HTERT RPE-1 (cell line): ENCODE data around the gene ZNF594.
"Not testable (repeated sequence)": the region's sequence is repeated elsewhere in the genome, so short reads cannot be mapped to it uniquely, and the experiment has no call there.

Experiments used
- in situ Hi-C: fragments of 300-500 bp; cut with MboI; formaldehyde crosslinking; loops from 4 replicates; pipeline ENCODE4 v1.14.3; 2020; ENCODE audit warnings: low sequenced_read_pairs

ZNF594 gene

GRCh38 chr17:5137511-5138197 lies 54.0 kb downstream of the ZNF594 start:
- in situ Hi-C loops = not testable (repeated sequence)

- in situ Hi-C loops = not testable (repeated sequence)
Measured at GRCh38 chr17:5136580-5137412, 54.9 kb downstream of the ZNF594 start.

DNA sequence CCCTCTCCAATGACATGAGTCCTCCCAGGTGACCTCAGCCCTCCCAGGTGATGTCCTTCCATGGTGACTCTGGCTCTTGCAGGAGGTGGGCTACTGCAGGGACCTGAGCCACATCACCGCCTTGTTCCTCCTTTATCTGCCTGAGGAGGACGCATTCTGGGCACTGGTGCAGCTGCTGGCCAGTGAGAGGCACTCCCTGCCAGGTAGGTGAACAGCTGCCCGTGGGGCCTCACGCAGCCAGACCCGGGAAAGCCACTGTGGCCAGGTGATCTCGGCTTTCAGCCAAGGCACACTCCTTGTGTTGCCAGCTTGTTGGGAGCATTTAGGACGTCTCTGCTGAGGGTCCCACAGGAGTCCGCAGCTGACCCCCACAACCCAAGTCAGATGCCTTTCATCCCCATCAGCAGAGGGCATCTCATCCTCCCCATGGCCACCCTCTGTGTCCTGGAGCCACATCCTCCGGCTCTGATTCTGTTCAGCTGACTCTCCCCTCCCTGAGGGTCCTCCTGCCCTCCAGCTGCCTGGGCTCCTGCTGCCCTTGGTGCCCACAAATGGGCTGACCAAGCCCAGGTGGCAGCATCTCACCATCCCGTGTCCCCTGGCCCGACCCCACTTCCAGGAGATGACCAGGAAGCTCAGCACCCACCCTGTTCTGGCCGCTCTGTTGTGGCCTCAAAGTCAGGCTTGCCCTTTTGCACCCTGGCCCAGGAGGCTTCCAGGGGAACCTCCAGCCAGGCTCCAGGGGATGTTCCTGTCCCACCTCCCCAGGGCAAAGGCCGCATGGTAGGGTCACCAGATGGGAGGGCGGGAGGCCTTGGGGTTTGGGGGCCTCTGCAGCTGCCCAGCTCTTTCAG lies 55.7 kb downstream of the ZNF594 start:
- in situ Hi-C loops = no loop called here

DNA sequence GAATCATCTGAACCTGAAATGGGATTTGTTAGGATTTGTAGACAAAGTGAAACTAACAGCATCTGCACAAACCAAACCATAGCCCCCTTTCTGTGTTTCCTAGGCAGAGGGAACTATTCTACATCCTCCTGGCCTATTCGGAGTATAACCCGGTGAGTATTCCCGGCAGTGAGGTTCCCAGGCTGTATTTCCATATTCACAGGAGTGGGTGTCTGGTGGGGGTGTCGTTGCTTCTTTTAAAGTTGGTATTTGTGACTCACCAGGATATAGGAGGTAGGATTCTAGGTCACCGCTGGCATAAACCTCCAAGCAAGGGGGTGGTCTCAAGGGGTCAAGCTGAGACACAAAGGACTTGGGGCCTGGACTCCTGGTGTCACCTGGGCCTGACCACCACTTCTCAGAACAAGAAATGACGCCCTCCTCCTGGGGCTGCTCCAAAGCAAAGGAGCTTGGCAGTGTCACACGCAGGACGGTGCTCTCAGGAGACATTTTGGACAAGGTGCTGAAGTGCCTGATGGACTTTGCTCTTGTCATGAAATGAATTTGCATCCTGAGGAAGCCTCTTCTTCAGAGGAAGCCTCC lies 56.4 kb downstream of the ZNF594 start:
- in situ Hi-C loops = not testable (repeated sequence)

GRCh38 chr17:5134571-5134970 lies 57.1 kb downstream of the ZNF594 start:
- in situ Hi-C loops = not testable (repeated sequence)

GRCh38 chr17:5133961-5134360 lies 57.7 kb downstream of the ZNF594 start:
- in situ Hi-C loops = not testable (repeated sequence)

GRCh38 chr17:5133311-5133710 lies 58.4 kb downstream of the ZNF594 start:
- in situ Hi-C loops = no loop called here

DNA sequence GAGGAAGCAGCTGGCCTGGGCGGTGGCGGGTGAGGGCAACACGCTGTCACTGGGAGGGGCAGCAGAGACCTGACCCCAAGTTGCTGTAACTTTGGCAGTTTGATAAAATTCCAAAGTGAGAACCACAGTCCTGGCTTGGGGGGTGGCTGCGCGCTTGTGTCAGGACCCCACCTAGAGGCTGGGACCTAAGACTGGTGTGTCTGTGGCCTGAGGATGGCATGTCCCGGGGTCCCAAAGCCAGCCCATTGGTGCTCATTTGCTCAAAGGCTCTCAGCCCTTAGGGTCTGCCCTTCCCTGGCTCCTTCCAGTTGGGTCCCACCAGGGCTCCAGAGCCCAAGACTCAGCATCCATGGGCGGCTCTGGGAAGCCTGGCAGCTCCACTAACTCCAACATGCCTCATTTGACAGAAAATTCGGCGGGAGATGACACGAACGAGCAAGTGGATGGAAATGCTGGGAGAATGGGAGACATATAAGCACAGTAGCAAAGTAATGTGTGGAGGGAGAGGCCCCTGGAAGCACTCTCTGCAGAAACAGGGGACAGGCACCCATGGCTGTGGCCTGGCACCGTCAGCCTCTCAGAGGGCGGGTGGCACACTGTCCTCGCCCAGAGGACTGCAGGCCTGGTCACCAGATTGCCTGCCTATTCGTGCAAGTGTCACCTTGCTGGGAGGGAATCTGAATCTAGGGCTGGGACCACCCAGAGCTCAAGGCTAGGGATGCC lies 59.0 kb downstream of the ZNF594 start:
- in situ Hi-C loops = not testable (repeated sequence)

GRCh38 chr17:5131799-5132502 lies 59.7 kb downstream of the ZNF594 start:
- in situ Hi-C loops = not testable (repeated sequence)

DNA sequence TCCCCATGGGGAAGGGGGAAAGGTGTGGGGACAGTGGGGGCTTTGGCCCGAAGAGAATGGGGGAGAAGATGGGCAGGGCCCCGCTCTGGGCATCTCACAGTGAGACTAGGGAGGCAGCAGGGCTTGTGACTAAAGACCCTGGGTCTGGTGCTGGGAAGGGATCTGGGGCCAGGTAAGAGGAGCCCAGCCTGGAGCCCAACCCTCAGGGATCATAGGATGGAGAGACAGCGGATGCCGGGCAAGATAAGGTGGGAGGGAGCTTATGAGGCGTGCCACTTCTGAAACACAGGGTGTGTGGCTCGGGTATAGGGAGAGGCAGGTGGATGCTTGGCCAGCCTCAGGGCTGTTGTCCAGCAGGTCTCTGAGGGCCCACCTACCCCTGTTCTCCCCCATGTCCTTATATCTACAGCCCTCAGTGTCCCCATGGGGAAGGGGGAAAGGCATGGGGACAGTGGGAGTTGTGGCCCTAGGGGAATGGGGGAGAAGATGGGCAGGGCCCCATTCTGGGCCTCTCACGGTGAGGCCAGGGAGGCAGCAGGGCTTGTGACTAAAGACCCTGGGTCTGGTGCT lies 60.4 kb downstream of the ZNF594 start:
- in situ Hi-C loops = no loop called here

DNA sequence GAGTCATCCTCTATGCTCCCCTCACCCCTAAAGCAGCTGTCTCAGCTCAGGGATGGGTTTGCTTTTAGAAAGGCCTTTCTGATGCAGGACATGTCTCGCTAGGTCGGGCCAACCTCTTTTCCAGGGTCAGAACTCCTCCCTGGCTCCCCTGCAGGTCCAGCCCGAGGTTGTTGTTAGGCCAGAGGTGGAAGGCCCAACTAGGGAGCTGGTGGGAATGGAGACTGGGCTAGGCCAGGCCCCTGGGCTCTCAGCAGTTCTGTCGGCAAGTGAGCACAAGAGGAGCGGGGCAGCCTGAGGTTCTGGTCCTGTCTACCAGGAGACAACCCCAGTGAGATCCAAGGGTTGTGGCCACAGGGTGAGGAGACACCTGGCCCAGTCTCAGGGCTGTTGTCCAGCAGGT lies 61.0 kb downstream of the ZNF594 start:
- in situ Hi-C loops = not testable (repeated sequence)

GRCh38 chr17:5130261-5130660 lies 61.4 kb downstream of the ZNF594 start:
- in situ Hi-C loops = not testable (repeated sequence)

DNA sequence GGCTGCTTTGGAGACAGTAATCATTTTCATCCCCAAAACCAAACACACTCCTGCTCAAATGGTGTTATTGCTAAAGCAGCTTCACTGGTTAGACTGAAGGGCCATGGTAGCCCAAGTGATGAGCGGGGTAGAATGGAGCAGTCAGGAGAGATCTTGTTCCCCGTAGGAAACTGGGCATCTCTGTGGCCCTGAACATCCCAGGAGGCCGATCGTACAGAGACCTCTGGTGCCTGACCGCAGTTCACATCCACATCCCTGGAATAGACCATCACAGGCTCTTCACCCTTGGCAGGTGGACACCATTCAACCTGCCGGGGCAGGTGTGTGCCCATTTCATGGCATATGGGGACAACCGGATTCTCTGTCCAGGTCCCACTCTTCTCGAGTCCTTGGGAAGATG lies 61.9 kb downstream of the ZNF594 start:
- in situ Hi-C loops = not testable (repeated sequence)
